ES-I3 (cell line): ENCODE data around the gene CHMP2A.
"Not testable (repeated sequence)": the region's sequence is repeated elsewhere in the genome, so short reads cannot be mapped to it uniquely, and the experiment has no call there.

Experiments used
- H3K36me3 ChIP-seq: 2 replicates; pipeline ENCODE4 v1.6.1; 2013; ENCODE audit warnings: mild to moderate bottlenecking, low read length, control low read depth, moderate library complexity; ENCODE audit not compliant: insufficient read depth
- H3K4me1 ChIP-seq: 2 replicates; pipeline ENCODE4 v1.6.1; 2013; ENCODE audit warnings: mild to moderate bottlenecking, control low read depth, low read length; ENCODE audit not compliant: insufficient read depth
- H3K9ac ChIP-seq: 2 replicates; pipeline ENCODE4 v1.6.1; 2013; ENCODE audit warnings: low read depth, mild to moderate bottlenecking, low read length, moderate library complexity
- H3K9me3 ChIP-seq: 2 replicates; pipeline ENCODE4 v1.6.1; 2013; ENCODE audit warnings: mild to moderate bottlenecking, low read length, moderate library complexity; ENCODE audit not compliant: control insufficient read depth, insufficient read depth

CHMP2A gene

GRCh38 chr19:58518256-58519086 lies 36.4 kb downstream of the CHMP2A start:
- Histone ChIP-seq H3K36me3 (no peaks in the 10 kb centered on the region), H3K9ac (peak overlapping the region; percentile 89), H3K9me3 (no peaks in the 10 kb centered on the region), H3K4me1 (peaks cover 21% of the 10 kb centered on the region)

GRCh38 chr19:58516964-58517833 lies 37.7 kb downstream of the CHMP2A start:
- H3K9ac ChIP-seq = no peak overlapping the region
- peaks cover 15% of the 10 kb centered on the region for H3K4me1 ChIP-seq
- no peaks in the 10 kb centered on the region for H3K36me3 ChIP-seq
- H3K9me3 ChIP-seq = no peaks in the 10 kb centered on the region

GRCh38 chr19:58516246-58516836 lies 38.6 kb downstream of the CHMP2A start:
- Histone ChIP-seq H3K9me3 (no peaks in the 10 kb centered on the region), H3K36me3 (no peaks in the 10 kb centered on the region), H3K4me1 (peaks cover 10% of the 10 kb centered on the region), H3K9ac (no peak overlapping the region)

- no peaks in the 10 kb centered on the region for H3K9me3 ChIP-seq
- H3K9ac ChIP-seq = no peak overlapping the region
- H3K36me3 ChIP-seq = no peaks in the 10 kb centered on the region
- H3K4me1 ChIP-seq = peaks cover 8% of the 10 kb centered on the region; the same call in 1 of the 2 replicates
These were observed 39.6 kb downstream of the CHMP2A start for GRCh38 chr19:58515259-58515658.

GRCh38 chr19:58514564-58515022 lies 40.3 kb downstream of the CHMP2A start:
- H3K4me1 ChIP-seq = peaks cover 8% of the 10 kb centered on the region; the same call in 1 of the 2 replicates

GRCh38 chr19:58513694-58514563 lies 41.0 kb downstream of the CHMP2A start:
- peaks cover 8% of the 10 kb centered on the region; the same call in 1 of the 2 replicates for H3K4me1 ChIP-seq
- H3K36me3 ChIP-seq = no peaks in the 10 kb centered on the region
- no peaks in the 10 kb centered on the region for H3K9me3 ChIP-seq
- peak overlapping the region; percentile 67 for H3K9ac ChIP-seq

More at GRCh38 chr19:58514564-58515022, 40.3 kb downstream of the CHMP2A start:
- Histone ChIP-seq H3K36me3 (no peaks in the 10 kb centered on the region), H3K9me3 (no peaks in the 10 kb centered on the region), H3K9ac (peak overlapping the region; percentile 67)

GRCh38 chr19:58513213-58513693 lies 41.7 kb downstream of the CHMP2A start:
- no peaks in the 10 kb centered on the region for H3K36me3 ChIP-seq
- H3K4me1 ChIP-seq = peaks cover 8% of the 10 kb centered on the region; the same call in 1 of the 2 replicates
- peak overlapping the region; percentile 44; the same call in 1 of the 2 replicates for H3K9ac ChIP-seq
- H3K9me3 ChIP-seq = no peaks in the 10 kb centered on the region

GRCh38 chr19:58511353-58512208 lies 43.3 kb downstream of the CHMP2A start, which contains the start of gene SLC27A5:
Gene SLC27A5, minus strand, starts transcription at chr19:58511992. Its CDS starts 37 bp downstream, at chr19:58511955.
- H3K4me1 ChIP-seq = peaks cover 8% of the 10 kb centered on the region; the same call in 1 of the 2 replicates
- no peaks in the 10 kb centered on the region for H3K36me3 ChIP-seq
- no peaks in the 10 kb centered on the region for H3K9me3 ChIP-seq
- no peak within 1 kb of the TSS for H3K9ac ChIP-seq

- no peak overlapping the region for H3K9ac ChIP-seq
- H3K9me3 ChIP-seq = no peaks in the 10 kb centered on the region
- H3K4me1 ChIP-seq = peaks cover 1% of the 10 kb centered on the region; the same call in 1 of the 2 replicates
- no peaks in the 10 kb centered on the region for H3K36me3 ChIP-seq
These were observed 44.6 kb downstream of the CHMP2A start for GRCh38 chr19:58510084-58510862.

- no peak overlapping the region for H3K9ac ChIP-seq
- no peaks in the 10 kb centered on the region for H3K4me1 ChIP-seq
- H3K9me3 ChIP-seq = no peaks in the 10 kb centered on the region
- H3K36me3 ChIP-seq = no peaks in the 10 kb centered on the region
These were observed 45.2 kb downstream of the CHMP2A start for GRCh38 chr19:58509731-58510083.

GRCh38 chr19:58507602-58508223 lies 47.2 kb downstream of the CHMP2A start:
- not testable (repeated sequence) for H3K4me1 ChIP-seq, H3K9ac ChIP-seq, H3K9me3 ChIP-seq, H3K36me3 ChIP-seq
